ENCODE results near the gene ADISSP.

ADISSP gene

GRCh38 chr20:3753501-3754275 is 13.9 kb downstream of the ADISSP start:
- DNase-seq = no peak

- DNase-seq = no peak
Observed at GRCh38 chr20:3753098-3753497, 14.5 kb downstream of the ADISSP start.

- DNase-seq = no peak
Observed at GRCh38 chr20:3752386-3752759, 15.2 kb downstream of the ADISSP start.

- no peak for DNase-seq
Observed at GRCh38 chr20:3751675-3752385, 15.7 kb downstream of the ADISSP start.

GRCh38 chr20:3751305-3751674 is 16.3 kb downstream of the ADISSP start:
- DNase-seq = no peak

GRCh38 chr20:3749689-3750531 is 17.6 kb downstream of the ADISSP start:
- DNase-seq = no peak

GRCh38 chr20:3749087-3749688 is 18.4 kb downstream of the ADISSP start:
- no peak for DNase-seq

- DNase-seq = no peak
Observed at GRCh38 chr20:3748073-3748472, 19.5 kb downstream of the ADISSP start.

- DNase-seq = no peak
Observed at GRCh38 chr20:3747471-3747870, 20.1 kb downstream of the ADISSP start.

GRCh38 chr20:3745686-3746173 is 21.8 kb downstream of the ADISSP start:
- DNase-seq = no peak

- DNase-seq = no peak
Observed at GRCh38 chr20:3744806-3745685, 22.5 kb downstream of the ADISSP start.

- no peak for DNase-seq
Observed at GRCh38 chr20:3744037-3744436, 23.5 kb downstream of the ADISSP start.

GRCh38 chr20:3743251-3743650 is 24.3 kb downstream of the ADISSP start:
- DNase-seq = no peak

- DNase-seq = no peak
Observed at GRCh38 chr20:3741836-3742458, 25.6 kb downstream of the ADISSP start.

GRCh38 chr20:3740615-3741301 is 26.8 kb downstream of the ADISSP start:
- no peak for DNase-seq

GRCh38 chr20:3739926-3740451 is 27.6 kb downstream of the ADISSP start:
- no peak for DNase-seq

GRCh38 chr20:3739054-3739925 is 28.3 kb downstream of the ADISSP start:
- DNase-seq = no peak

GRCh38 chr20:3738111-3739053 is 29.2 kb downstream of the ADISSP start:
- DNase-seq = no peak

Data from GOT3 (cell line).